Uterus (tissue), 2 donors: ENCODE data around the gene SLC22A7.

Experiments used
- POLR2A ChIP-seq, 2 donors: fragments of 450-650 bp; IDR thresholded peaks; one replicate each; pipeline ENCODE4 v1.6.1; 2016; ENCODE audit warnings: antibody characterized with exemption in 2 of 2, mild to moderate bottlenecking in 1 of 2, moderate library complexity in 1 of 2
- TF ChIP-seq, protein P1 (sequence below), 4 experiments: fragments of 200-600 bp in 2 of 4; fragments of 450-650 bp in 2 of 4; sonication (generic) in 2 of 4; IDR thresholded peaks; one replicate each; pipeline ENCODE4 v1.5.1; 2016 to 2019; ENCODE audit warnings: antibody characterized with exemption in 4 of 4, mild to moderate bottlenecking in 2 of 4, moderate library complexity in 1 of 4

DNA sequence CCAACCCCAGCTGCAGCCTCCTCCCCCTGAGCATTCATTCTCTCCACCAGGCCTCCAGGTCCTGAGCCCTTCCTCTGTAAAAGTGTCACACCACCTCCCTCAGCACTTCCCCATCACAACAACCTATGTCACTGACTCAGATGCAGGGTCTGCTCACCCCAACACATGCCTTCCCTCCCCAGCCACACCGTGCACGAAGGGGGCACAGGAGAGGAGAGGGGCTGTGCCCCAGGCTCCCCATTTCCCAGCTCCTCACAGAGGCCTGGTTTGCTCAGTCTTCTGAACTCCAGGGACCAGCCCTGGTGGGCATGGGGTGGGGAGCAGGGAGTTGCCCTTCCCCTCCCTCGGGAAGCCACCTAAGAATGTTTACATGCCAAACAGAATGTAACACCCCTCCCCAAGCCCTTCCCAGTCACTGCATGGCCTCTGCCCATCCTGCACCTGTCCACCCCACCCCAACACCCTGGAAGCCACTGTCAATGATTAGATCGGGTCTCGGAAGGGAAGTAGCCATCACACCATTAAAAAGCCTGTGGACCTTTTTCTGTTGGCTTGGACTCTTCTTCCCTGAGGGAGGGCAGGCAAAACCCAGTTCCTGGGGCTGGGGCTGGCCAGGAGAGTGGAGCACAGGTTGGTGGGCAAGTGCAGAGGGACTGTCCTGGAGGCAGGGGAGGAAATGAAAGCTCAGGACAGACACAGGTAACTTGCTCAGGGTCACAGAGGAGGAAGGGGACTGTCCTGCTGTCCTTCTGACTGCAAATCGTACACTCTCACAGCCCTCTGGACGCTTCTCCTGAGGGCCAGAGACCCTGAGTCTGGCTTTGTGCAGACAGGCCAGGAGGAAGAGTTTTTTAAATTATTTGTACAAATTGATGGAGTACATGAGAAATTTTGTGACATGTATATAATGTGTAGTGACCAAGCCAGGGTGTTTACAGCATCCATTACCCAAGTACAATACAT is 10.1 kb upstream of the SLC22A7 start:
- TF ChIP-seq, protein P1, sequence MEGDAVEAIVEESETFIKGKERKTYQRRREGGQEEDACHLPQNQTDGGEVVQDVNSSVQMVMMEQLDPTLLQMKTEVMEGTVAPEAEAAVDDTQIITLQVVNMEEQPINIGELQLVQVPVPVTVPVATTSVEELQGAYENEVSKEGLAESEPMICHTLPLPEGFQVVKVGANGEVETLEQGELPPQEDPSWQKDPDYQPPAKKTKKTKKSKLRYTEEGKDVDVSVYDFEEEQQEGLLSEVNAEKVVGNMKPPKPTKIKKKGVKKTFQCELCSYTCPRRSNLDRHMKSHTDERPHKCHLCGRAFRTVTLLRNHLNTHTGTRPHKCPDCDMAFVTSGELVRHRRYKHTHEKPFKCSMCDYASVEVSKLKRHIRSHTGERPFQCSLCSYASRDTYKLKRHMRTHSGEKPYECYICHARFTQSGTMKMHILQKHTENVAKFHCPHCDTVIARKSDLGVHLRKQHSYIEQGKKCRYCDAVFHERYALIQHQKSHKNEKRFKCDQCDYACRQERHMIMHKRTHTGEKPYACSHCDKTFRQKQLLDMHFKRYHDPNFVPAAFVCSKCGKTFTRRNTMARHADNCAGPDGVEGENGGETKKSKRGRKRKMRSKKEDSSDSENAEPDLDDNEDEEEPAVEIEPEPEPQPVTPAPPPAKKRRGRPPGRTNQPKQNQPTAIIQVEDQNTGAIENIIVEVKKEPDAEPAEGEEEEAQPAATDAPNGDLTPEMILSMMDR (IDR thresholded peaks at IDR 0.05) = no peak
- TF ChIP-seq POLR2A (IDR thresholded peaks at IDR 0.05) = no peak
